Pancreas (tissue), 10 donors: Measurements from ENCODE around the gene SLCO4A1. TPM values are rescaled to one million over a fixed set of nuclear protein-coding genes. Genes with fewer than 3 reads are reported as not detected.
"Not testable (repeated sequence)": the region's sequence is repeated elsewhere in the genome, so short reads cannot be mapped to it uniquely, and the experiment has no call there.

ENCODE experiments used
- ATAC-seq, 4 donors: fragments of 200-7000 bp; cut with Tn5 transposase; one replicate each; pipeline versions ENCODE4 v1.8.0 to v1.9.1; 2020; ENCODE audit warnings: mild to moderate bottlenecking in 4 of 4, moderate library complexity in 4 of 4
- DNase-seq, 6 donors: peaks; one replicate each; pipeline ENCODE4 v3.0.0-alpha.2; 2020
- FAIRE-seq: peaks from 2 replicates; lab custom pipeline; 2012; peaks lifted over from hg19 to GRCh38; lab: Jason Lieb, UNC
- H3K27ac ChIP-seq, 4 donors: fragments of 200-600 bp; sonication (generic); 1 replicate in 3 of 4; 2 replicates in 1 of 4; pipeline versions ENCODE4 v1.5.0 to v1.8.0; 2020
- H3K27me3 ChIP-seq, 4 donors: fragments of 200-600 bp; one replicate each; pipeline ENCODE4 v1.8.0; 2021
- H3K36me3 ChIP-seq, 3 donors: fragments of 200-600 bp; sonication (generic) in 1 of 3; one replicate each; pipeline versions ENCODE4 v1.5.0 to v1.8.0; 2020 to 2021
- H3K4me1 ChIP-seq, 3 donors: fragments of 200-600 bp; one replicate each; pipeline ENCODE4 v1.8.0; 2021
- H3K4me3 ChIP-seq, 4 donors: fragments of 200-600 bp; sonication (generic) in 2 of 4; one replicate each; pipeline versions ENCODE4 v1.5.0 to v1.8.0; 2020 to 2021
- H3K9me3 ChIP-seq, 4 donors: fragments of 200-600 bp; one replicate each; pipeline ENCODE4 v1.8.0; 2021
- WGBS, 2 donors: extraction: QIAGEN DNeasy Blood & Tissue Kit; methylation state at CpG; one replicate each; pipeline ENCODE4 v1.1.7; 2013; 5-methylcytosine and 5-hydroxymethylcytosine counted together
- intact Hi-C, 3 donors: fragments of 100-400 bp; cut with DNase I; formaldehyde crosslinking; loops; one replicate each; pipeline versions ENCODE4 v1.11.1 to v1.14.2; 2022
- polyA plus RNA-seq, 2 donors: library from polyadenylated mRNA; stranded (reverse); fragments of 200-250 nt; gene quantifications; one replicate each; pipeline ENCODE4 v1.2.3, GENCODE V29; 2013
- total RNA-seq, 6 donors: library from RNA; stranded (reverse); fragmentation: NEBNext Ultra II Directional in 4 of 6; extraction: Animal tissue kit (Norgen Biotek cat#: 25700) in 4 of 6; gene quantifications; one replicate each; pipeline versions ENCODE4 v1.2.1 to v1.2.4, GENCODE V29; 2021 to 2023
- TF ChIP-seq, protein P1 (sequence below), 4 donors: fragments of 200-600 bp; sonication (generic) in 3 of 4; IDR thresholded peaks; one replicate each; pipeline versions ENCODE4 v1.5.0 to v1.8.0; 2021; ENCODE audit warnings: antibody characterized with exemption in 4 of 4
- donor health status: healthy with polysubstance abuse.
- donor health status: DM: no; HTN: no; CAD: no; lungs with moderate emphysema.
- donor health status: DM: no; HTN: no; CAD: no.
- donor health status: control.
- donor health status: control.
- donor health status: Bipolar disorder and iron deficiency.
- donor health status: DM: yes; HTN: yes; CAD: no.
- donor health status: DM: no; HTN: no; CAD: no.
- donor health status: DM: no; HTN: no; CAD: no.
- donor health status: DM: yes; HTN: yes; CAD: no.

The SLCO4A1 gene
- total and polyA plus RNA-seq, 8 donors, result 1.2 to 15.9 (median 2.2) TPM

- TF ChIP-seq, protein P1, sequence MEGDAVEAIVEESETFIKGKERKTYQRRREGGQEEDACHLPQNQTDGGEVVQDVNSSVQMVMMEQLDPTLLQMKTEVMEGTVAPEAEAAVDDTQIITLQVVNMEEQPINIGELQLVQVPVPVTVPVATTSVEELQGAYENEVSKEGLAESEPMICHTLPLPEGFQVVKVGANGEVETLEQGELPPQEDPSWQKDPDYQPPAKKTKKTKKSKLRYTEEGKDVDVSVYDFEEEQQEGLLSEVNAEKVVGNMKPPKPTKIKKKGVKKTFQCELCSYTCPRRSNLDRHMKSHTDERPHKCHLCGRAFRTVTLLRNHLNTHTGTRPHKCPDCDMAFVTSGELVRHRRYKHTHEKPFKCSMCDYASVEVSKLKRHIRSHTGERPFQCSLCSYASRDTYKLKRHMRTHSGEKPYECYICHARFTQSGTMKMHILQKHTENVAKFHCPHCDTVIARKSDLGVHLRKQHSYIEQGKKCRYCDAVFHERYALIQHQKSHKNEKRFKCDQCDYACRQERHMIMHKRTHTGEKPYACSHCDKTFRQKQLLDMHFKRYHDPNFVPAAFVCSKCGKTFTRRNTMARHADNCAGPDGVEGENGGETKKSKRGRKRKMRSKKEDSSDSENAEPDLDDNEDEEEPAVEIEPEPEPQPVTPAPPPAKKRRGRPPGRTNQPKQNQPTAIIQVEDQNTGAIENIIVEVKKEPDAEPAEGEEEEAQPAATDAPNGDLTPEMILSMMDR (IDR thresholded peaks at IDR 0.05), result no peak
- Histone ChIP-seq H3K27ac (peak overlapping the region; percentile 90 to 95 (median 95)), H3K4me1 (peaks cover 16 to 20% (median 16%) of the 10 kb centered on the region in 3 donors), H3K4me3 (no peak overlapping the region), H3K36me3 (no peaks in the 10 kb centered on the region), H3K27me3 (no peaks in the 10 kb centered on the region), H3K9me3 (no peaks in the 10 kb centered on the region)
- FAIRE-seq (no peak), DNase-seq (peak in 3 of 6 donors; percentile 24 to 67 (median 41)), ATAC-seq (peak in 2 of 4 donors; percentile 3 to 7)
- intact Hi-C loops, result no loop called here
- WGBS, 2 donors, result 79 to 83% methylated on average over 32 of the region's 32 CpGs
Measured at GRCh38 chr20:62624719-62625453, 17.4 kb upstream of the SLCO4A1 start.

- H3K4me1 ChIP-seq, result peaks cover 16 to 20% (median 16%) of the 10 kb centered on the region in 3 donors
Measured at GRCh38 chr20:62625516-62625915, 16.8 kb upstream of the SLCO4A1 start.

GRCh38 chr20:62625921-62626547 is 16.3 kb upstream of the SLCO4A1 start:
- intact Hi-C loops, result no loop called here
- Histone ChIP-seq H3K27me3 (no peaks in the 10 kb centered on the region), H3K4me3 (no peak overlapping the region), H3K9me3 (no peaks in the 10 kb centered on the region), H3K27ac (no peak overlapping the region), H3K4me1 (peaks cover 16 to 20% (median 16%) of the 10 kb centered on the region in 3 donors), H3K36me3 (no peaks in the 10 kb centered on the region)
- no peak for FAIRE-seq
- peak in 2 of 6 donors; percentile 36 to 72 for DNase-seq
- ATAC-seq, result no peak
- whole genome bisulfite sequencing, 2 donors, result 85 to 86% methylated on average over 20 of the region's 20 CpGs
- TF ChIP-seq, protein P1 (IDR thresholded peaks at IDR 0.05), result no peak

More at GRCh38 chr20:62625516-62625915, 16.8 kb upstream of the SLCO4A1 start:
- no peaks in the 10 kb centered on the region for H3K27me3 ChIP-seq
- no peaks in the 10 kb centered on the region for H3K36me3 ChIP-seq
- no peak for ATAC-seq
- no peak for FAIRE-seq
- H3K4me3 ChIP-seq, result no peak overlapping the region
- no peaks in the 10 kb centered on the region for H3K9me3 ChIP-seq
- TF ChIP-seq, protein P1 (IDR thresholded peaks at IDR 0.05), result no peak
- intact Hi-C loops, result no loop called here
- DNase-seq, result peak in 2 of 6 donors; percentile 49 to 76
- 88 to 95% methylated on average over 21 of the region's 21 CpGs for WGBS, 2 donors
- no peak overlapping the region for H3K27ac ChIP-seq

- FAIRE-seq, ATAC-seq, H3K27ac ChIP-seq, H3K27me3 ChIP-seq, H3K9me3 ChIP-seq, H3K4me3 ChIP-seq, intact Hi-C loops, DNase-seq, H3K36me3 ChIP-seq: not testable (repeated sequence)
- H3K4me1 ChIP-seq, result peaks cover 14 to 19% (median 16%) of the 10 kb centered on the region in 3 donors
- WGBS, 2 donors, result 88 to 95% methylated on average over 1 of the region's 1 CpG
Measured at GRCh38 chr20:62627425-62627824, 14.9 kb upstream of the SLCO4A1 start.

DNA sequence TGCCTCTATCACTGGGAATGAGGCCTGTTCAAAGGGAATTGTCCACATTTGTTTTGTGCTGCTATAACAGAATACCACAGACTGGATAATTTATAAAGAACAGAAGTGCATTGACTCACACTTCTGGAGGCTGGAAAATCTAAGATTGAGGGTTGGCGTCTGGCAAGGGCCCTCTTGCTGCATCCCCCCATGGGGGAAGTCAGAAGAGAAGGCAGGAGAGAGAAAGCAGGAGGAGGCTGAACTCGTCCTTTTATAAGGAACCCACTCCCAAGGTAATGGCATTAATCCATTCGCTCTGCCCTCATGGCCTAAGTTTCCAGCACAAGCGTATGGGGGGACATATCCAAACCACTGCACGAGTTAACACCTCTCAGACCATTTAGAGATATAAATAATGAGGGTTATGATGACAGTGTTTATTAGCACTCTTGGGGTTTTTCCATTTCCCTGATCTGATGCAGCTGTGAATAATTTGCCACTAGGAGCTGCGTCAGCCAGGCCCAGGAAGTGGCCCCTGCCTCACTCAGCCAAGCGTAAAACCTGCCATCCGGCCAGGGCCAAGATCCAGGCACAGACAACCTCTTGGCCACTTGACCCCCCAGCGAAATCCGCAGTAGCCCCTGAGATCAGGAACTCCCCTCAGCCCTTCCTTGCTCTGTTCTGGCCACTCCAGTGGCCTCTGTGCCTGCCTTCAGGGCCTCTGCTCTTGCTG is 14.2 kb upstream of the SLCO4A1 start:
- Histone ChIP-seq H3K4me1 (peaks cover 8 to 13% (median 10%) of the 10 kb centered on the region in 3 donors), H3K36me3 (no peaks in the 10 kb centered on the region), H3K9me3 (no peaks in the 10 kb centered on the region), H3K4me3 (no peak overlapping the region), H3K27ac (peak overlapping the region in 1 of 4 donors; percentile 41), H3K27me3 (no peaks in the 10 kb centered on the region)
- DNase-seq (peak in 2 of 6 donors; percentile 18 to 34), FAIRE-seq (no peak), ATAC-seq (no peak)
- intact Hi-C loops, result no loop called here
- 71 to 79% methylated on average over 10 of the region's 10 CpGs for WGBS, 2 donors
- TF ChIP-seq, protein P1 (IDR thresholded peaks at IDR 0.05), result no peak
